HG03439 (cell line): ENCODE measurements around the gene AIF1L.
A peak's percentile ranks its signal among the peaks of the same experiment; 100 is the strongest.
"Not testable (repeated sequence)": the region's sequence is repeated elsewhere in the genome, so short reads cannot be mapped to it uniquely, and the experiment has no call there.

Experiments
- ATAC-seq: cut with Tn5 transposase; IDR thresholded peaks from one replicate; pipeline ENCODE4 v1.9.1; 2021; ENCODE audit warnings: mild to moderate bottlenecking, moderate library complexity; ENCODE audit not compliant: unreplicated experiment

AIF1L gene

DNA sequence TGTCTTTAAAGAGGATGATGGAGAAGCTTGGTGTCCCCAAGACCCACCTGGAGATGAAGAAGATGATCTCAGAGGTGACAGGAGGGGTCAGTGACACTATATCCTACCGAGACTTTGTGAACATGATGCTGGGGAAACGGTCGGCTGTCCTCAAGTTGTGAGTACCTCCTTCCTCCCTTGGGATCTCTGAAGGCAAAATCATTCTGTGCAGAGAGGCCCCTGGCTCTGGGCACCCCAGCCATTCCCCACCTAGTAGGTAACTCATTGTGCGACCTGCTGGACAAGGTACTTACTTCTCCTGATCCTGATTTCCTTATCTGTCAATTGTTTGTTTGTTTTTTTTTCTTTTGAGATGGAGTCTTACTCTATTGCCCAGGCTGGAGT lies 21.4 kb downstream of the AIF1L start:
- ATAC-seq: no peak

DNA sequence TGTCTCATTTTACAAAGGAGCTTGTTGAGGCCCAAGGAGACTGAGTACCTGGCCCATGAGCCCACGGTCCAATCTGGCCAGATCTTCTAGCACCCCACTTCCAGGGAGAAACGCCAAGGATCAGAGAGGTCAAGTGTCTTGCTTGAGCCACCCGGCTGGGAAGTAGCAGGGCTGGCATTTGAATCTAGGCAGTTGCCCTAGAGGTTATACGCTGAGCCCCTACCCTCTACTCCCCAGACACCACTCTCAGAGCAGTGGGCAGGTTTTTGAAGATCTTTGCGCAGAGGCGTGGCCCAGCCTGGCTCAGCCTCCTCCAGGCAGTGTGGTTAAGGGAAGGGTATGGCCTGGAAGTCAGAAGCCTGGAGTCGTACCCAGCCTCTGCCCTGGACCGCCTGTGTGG lies 23.3 kb downstream of the AIF1L start:
- no peak for ATAC-seq

DNA sequence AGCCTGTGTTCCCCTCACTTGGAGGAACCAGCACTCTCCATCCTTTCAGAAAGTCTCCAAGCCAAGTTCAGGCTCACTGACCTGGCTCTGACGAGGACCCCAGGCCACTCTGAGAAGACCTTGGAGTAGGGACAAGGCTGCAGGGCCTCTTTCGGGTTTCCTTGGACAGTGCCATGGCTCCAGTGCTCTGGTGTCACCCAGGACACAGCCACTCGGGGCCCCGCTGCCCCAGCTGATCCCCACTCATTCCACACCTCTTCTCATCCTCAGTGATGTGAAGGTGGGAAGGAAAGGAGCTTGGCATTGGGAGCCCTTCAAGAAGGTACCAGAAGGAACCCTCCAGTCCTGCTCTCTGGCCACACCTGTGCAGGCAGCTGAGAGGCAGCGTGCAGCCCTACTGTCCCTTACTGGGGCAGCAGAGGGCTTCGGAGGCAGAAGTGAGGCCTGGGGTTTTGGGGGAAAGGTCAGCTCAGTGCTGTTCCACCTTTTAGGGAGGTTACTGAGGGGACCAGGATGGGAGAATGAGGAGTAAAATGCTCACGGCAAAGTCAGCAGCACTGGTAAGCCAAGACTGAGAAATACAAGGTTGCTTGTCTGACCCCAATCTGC lies 24.4 kb downstream of the AIF1L start:
- ATAC-seq: no peak

DNA sequence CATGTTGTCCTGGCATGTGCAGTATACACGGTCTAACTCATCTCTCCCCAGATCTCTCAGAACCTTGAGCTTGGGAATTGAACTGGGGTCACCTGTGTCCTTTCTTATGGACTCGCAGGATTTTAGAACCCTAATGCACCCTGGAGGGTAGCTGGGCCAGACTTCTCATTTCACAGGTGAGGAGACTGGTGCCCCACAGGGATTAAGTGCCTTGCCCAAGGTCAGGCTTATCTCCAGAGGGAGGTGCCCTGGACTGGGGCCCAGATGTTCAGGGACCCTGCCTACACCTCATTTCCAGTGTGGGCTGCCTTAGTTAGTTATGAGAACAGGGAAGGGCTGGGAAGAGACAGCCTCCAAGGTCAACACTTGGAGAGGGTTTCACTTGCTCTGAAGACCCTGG lies 25.0 kb downstream of the AIF1L start:
- no peak for ATAC-seq

DNA sequence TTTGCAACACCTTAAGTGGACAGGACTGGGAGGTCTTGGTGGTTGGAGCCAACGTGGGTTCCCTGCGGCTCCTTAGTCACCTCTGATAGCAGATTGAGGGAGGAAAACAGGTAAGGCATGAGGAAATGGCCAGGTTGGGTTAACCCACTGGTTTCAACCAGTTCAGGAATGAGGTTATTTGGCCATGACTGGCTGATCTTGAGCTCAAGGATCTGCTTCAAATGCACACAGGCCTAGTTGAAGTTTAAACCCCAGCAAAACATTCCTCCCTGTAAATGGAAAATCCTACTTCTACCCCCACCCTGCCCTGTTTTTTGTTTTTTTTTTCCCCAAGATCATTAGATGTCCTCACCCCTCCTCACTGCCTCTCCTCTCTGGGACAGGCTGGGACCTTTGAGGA lies 25.8 kb downstream of the AIF1L start:
- no peak for ATAC-seq

DNA sequence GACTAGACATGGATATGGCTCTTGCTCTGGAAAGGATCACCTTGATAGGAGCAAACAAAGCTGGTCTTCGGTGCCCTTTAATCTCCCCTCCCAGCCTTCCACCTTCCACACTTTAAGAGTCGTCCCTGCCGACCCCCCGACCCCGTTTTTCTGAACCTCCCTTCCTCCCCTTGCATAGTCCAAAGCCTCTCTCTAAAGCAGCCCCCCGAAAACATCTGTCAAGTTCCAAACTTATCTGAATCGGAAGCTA lies 28.6 kb downstream of the AIF1L start:
- ATAC-seq: no peak

DNA sequence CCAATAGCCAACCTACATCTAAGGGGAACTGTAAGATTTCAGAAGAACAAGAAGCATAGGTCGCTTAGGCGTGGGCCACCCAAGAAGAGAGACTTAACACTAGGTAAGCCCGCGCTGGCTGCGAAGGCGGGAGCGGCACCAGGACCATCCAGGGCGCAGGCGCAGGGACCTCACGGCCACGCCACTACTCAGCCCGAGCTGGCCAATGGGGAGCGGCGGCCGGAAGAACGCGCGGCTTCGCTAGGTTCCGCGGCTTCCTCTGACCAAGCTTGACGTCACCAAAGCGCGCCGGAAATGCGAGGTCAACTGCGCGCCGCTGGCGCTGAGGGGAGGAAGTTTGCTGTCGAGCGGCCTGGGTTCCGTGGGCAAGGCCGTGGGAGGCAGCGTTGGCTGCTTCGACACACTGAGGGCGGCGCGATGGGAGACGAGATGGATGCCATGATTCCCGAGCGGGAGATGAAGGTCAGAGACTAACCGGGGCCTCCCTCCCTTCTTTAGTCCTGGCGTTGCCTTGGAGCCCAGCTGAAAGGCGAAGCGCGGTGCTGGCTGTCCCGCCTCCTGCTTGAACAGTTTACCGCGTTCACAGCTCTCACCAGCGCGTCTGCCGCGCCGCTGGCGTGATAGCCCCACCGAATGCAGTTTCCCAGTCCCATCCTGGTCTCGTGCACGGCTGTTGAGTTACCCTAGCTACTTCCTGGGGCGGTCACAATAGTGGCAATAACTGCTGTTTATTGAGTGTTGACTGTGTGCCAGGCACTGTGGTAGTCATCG lies 29.1 kb downstream of the AIF1L start, which contains the start of gene NUP214:
Gene NUP214, plus strand, starts transcription at position 299 of the 771 bp plus-strand sequence. Its CDS starts 119 bp downstream, at position 418.
- peak; percentile 96 for ATAC-seq

DNA sequence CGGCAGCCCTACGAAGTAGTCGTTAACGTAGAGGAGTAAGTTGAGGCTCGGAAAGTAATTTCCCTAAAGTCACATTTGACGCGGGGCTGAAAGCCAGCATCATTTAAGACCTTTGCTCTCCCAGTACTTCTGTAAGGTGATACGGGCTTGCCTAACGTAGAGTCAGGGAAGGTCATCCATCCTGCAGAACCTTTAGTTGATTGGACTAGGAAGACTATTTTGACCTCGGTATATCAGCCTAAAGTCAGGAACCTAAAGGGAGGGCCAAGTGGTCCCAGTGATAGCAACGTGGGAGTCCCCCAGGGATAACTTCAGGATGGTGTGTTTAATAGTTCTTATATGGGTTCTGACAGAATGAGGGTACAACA lies 29.7 kb downstream of the AIF1L start:
- no peak for ATAC-seq

DNA sequence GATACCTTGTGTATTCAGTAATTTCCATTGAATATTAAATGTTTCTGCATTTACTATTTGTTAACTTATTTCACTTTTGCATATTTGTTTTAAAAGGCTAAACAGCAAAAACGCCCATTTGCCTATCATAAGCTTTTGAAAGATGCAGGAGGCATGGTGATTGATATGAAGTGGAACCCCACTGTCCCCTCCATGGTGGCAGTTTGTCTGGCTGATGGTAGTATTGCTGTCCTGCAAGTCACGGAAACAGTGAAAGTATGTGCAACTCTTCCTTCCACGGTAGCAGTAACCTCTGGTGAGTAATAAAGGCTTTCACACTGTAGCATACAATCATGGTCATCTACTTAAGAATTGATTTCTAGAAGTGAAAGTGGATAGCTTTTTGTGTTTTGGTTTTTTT lies 32.9 kb downstream of the AIF1L start:
- ATAC-seq: no peak

DNA sequence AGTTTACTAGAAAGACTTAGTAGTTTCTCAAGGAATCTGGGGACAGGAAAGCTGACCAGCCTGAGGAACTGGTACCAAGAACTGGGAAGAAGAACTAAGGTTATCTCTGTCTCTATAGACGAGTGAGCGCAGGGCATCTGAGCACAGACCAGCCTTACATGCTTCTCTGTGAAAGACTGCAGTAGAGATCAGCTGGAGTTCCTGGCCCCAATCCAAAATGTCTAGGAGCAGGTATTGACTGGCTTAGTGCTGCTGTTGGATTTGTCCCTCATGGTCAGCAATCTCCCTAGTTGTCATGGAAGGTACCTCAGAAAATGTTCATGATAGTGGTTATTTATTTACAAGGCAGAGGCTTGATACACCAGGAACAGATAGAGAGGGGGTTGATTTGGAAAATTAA lies 42.3 kb downstream of the AIF1L start:
- no peak for ATAC-seq

DNA sequence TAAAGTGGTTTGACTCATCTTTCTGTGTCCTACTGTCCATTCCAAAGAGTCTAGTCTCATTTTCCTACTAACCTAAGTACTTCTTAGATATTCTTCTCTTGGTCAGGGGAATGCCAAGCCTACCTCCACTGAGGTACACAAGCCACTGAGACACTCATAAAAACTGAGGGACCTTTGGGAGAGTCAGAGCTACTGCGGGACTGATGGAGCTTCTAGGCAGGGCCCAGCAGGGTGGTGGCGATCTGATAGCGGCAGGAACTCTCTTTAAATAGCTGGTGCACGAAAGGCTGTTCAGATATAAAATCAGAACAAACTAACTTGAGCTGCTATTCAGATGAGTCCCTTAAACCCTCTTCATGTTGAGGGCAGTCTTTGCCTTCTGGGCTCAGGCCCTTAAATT lies 43.8 kb downstream of the AIF1L start:
- no peak for ATAC-seq

DNA sequence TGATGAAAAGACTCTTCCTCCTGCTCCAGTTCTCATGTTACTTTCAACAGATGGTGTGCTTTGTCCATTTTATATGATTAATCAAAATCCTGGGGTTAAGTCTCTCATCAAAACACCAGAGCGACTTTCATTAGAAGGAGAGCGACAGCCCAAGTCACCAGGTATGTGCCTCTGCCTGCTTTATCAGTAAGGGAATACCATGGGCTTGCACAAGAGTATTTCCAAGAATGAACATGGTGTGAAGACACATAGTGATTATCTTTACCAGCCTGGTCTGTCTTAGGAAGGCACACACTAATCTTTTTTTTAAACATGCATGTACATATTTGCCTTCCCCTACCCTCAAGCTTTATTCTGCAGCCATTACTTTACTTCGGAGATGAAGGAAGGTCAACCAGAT lies 44.2 kb downstream of the AIF1L start:
- ATAC-seq: no peak

DNA sequence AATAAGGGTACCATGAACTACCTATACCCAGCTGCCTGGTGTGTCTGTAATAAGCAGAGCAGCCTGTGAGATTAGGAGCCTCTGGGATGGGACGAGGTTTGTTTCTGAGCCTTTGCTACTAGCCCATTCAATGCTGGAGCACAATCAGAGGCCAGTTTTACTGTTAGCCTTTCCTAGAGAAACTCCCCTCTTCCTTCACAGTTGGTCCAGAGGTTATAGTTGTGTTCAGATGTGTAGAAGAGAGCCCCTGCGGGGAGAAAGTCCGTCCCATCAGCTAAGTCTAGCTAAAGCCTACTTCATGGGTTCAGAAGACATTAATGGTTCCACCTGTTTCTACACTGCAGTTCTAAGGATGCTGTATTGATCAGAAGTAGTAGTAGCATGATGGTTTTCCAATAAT lies 45.8 kb downstream of the AIF1L start:
- no peak for ATAC-seq

DNA sequence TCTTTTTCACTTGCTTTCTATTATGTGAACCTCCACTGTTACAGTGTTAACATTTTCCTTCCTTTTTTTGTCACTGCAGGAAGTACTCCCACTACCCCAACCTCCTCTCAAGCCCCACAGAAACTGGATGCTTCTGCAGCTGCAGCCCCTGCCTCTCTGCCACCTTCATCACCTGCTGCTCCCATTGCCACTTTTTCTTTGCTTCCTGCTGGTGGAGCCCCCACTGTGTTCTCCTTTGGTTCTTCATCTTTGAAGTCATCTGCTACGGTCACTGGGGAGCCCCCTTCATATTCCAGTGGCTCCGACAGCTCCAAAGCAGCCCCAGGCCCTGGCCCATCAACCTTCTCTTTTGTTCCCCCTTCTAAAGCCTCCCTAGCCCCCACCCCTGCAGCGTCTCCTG lies 47.9 kb downstream of the AIF1L start:
- ATAC-seq: no peak

DNA sequence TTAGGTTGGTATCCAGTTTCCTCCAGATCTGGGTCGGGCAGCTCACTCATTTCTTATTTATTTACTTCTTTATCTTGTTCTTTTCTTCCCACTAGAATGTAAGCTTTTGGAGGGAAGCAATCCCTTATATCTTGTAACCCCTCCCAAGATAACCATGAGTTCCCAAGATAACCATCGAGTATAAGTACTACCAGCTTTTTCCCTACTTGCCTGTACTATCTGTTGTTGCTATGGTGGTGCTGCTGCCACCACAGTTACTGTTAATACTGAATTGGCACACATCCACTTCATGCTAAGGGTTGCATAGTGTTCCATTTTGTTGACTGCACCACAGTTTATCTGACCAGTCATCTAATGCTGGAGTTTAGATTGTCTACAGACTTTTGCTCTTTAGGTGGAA lies 48.9 kb downstream of the AIF1L start:
- ATAC-seq: no peak

DNA sequence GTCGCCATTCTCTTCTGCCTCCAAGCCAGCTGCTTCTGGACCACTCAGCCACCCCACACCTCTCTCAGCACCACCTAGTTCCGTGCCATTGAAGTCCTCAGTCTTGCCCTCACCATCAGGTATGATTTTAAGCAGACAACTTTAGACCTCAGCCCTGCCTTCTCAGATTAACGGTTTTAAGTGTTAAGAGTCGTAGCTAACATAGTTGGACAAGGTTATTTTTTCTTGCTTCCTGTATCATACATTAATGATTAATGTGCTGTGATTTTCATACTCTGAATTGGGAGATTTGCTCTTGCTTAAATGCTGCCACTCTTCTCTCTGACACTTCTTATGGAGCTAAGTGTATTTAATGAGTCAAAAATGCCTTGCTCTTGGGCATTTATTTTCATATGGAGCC lies 49.9 kb downstream of the AIF1L start:
- ATAC-seq: no peak

DNA sequence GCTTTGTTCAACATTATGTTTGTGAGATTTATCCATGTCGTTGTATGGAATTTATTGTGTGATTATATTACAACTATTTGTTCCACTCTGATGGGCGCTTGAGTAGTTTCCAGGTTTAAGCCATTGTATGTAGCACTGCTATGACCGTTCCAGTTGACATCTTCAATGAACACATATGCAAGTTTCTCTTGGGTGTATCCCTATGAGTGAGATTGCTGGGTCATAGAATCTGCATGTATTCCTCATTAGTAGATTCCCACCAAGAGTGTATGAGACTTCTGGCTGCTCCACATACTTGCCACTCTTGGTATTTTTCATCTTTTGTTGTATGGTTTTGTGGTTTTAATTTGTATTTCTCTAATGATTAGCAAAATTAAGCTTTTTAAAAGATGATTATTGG lies 51.9 kb downstream of the AIF1L start:
- ATAC-seq: no peak

DNA sequence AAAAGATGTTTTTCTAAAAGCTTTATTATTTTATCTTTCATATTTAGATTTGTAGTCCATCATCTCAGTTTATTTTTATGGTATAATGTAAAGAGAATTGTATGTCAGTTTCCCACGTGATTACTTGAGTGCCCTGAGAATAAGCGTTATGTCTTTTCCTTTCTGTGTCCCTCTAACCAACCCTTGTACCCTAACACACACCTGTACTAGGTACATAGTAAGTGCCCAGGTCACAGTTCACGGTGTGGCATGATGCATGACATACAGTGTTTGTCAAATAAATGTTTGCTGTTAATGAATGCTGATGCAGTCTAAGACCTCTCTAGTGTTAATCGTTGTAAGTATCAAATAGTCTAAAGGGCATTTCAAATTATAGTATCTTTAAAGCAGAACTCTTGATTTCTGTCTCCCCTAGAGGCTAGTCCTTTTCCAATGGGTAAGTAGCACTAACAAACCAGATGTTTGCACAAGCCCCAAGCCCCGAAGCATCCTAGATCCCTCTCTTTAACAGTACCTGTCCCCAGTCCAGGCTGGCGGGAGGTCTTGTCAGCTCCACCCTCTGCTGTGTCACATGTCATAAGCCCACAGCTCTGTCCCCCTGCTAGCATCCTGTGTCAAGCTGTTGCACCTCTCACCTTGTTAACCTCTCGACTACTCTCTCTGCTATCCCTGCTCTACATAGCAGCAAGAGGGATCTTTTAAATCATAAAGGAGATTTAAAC lies 52.8 kb downstream of the AIF1L start:
- no peak for ATAC-seq

DNA sequence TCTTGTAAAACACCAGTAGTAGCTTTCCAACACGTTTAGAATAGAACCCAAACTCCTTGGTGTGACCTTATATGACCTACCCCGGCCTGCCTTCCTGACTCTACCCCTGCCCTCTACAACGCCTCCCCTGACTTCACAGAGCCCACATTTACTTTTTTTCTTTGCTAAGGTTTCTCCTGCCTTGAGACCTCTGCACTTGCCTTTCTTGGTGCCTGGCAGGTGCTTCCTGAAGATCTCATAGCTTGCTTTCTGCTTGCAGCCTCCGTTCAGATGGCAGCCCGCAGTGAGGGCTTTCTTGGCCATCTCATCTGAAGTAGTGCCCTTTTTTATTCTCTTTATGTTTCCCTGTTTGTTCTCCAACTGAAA lies 53.3 kb downstream of the AIF1L start:
- ATAC-seq: no peak

DNA sequence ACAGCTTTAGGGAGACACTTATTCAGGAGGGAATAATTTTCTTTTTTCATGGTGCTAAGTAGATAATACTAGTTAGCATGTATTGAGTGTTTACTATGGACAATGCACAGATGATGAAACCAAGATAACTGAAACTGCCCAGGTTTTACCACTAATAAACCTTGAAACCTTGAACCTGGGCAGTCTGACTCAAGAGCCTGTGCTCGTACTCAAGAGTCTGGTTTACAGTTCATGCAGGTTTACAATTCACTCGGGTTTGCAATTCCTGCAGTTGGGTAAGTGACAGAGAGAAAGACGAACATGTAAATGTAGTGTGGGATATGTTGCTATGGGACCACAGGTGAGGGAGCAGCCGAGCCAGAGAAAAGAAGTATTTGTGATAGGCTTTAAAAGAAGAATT lies 57.3 kb downstream of the AIF1L start:
- ATAC-seq: no peak

DNA sequence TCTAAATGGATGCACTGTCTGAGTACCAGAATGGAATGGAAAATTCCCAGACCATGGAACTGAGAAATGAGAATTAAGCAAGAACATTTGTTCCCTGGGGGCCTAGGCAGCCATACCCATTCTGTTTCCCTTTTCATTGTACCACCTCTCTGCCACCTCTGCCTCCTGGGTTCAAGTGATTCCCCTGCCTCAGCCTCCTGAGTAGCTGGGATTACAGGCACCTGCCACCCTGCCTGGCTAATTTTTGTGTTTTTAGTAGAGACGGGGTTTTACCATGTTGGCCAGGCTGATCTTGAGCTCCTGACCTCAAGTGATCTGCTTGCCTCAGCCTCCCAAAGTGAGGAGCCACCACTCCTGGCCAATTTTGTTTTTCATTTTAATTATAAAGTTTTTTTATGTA lies 62.3 kb downstream of the AIF1L start:
- not testable (repeated sequence) for ATAC-seq

DNA sequence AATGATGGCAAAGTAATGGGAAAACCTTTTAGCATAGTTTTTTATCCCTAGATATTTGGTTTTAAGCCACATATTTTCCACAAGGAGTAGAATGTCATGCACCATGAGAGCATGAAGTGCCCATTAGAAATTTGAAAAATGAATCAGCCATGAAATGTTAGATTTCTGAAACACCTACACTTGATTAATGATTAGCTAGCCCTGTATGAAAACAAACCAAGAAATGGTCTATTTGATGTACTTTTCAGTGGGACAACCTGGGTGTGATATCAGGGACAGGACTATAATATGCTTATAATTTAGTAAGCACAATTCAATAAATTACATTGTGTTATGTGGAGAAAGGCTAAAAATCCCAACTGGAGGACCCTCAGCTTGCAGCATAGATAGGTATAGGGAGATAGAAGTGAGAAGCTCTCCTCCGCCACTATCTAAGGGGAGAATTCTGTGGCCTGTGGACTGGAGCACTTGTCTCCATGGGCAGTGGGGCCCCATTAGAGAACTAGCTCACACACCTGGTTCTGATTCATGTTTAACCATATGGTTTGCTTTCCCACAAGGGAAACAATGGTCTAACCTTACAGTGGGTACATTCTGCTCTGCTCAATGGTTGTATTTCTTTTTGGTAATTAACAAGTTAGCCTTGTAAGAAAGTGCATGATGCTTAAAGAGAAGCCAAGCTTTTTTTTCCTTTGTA lies 64.2 kb downstream of the AIF1L start:
- no peak for ATAC-seq
